GM18909 (cell line): ENCODE results near the gene SMARCE1.

ENCODE experiments used
- ATAC-seq: cut with Tn5 transposase; IDR thresholded peaks from one replicate; pipeline ENCODE4 v1.9.1; 2021; ENCODE audit warnings: mild to moderate bottlenecking; ENCODE audit not compliant: unreplicated experiment, poor library complexity

SMARCE1 gene

DNA sequence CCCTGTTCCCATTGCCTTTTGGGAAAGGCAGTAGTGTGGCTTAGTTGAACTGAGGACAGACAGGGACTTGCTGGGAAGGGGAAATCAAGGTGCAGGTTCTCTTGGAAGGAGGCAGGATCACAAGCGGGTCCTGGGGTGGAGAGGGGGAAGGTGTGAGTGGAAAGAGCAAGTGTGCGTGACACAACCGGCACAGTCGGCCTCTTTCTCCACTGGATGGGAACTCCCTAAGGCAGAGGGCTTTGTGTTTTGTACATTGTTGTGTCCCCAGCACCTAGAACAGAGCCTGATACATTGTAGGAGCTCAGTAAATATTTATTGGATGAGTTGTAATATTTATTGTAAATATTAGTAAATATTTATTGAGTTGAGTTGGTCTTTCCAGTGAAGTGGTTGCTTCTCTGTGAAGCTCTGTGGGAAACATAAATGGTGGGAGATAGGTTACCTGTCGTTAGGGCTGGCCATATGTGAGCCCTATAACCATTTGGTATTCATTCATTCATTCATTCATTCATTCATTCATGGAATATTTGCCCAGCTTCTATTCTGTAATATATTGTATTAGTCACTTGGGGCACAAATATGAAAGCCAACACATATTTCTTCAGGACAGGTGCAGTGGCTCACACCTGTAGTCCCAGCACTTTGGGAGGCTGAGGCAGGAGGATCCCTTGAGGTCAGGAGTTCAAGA, 34.0 kb downstream of the SMARCE1 start:
- no peak for ATAC-seq

DNA sequence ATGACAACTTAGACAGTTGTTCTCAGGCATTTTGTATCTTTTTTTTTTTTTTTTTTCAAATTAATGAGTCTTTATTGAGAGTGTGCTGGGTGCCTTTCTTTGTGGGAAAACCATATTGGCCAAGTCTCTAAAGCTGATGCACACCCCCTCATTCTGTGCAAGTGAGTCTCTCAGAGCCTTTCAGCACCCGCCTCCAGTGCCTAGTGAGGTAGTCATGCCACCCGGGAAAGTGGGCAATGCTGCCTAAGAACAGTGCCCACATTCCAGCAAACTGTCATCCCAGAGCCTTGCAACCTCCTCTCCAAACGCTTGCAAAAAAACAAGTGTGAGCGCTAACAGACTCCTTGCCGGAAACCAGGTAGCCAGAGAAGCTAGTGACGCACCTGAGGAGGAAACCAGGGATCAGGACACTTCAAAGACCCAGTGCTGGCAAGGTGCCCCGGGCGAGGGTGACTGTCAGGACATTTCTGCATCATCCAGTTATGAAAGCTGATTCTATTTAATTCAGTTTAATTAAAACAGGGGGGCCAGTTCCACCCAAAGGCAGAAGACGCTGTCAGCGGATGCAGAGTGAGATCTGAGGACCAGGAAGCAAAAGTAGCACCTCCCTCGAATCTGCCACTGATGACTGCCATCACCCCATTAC, 34.9 kb downstream of the SMARCE1 start:
- no peak for ATAC-seq

DNA sequence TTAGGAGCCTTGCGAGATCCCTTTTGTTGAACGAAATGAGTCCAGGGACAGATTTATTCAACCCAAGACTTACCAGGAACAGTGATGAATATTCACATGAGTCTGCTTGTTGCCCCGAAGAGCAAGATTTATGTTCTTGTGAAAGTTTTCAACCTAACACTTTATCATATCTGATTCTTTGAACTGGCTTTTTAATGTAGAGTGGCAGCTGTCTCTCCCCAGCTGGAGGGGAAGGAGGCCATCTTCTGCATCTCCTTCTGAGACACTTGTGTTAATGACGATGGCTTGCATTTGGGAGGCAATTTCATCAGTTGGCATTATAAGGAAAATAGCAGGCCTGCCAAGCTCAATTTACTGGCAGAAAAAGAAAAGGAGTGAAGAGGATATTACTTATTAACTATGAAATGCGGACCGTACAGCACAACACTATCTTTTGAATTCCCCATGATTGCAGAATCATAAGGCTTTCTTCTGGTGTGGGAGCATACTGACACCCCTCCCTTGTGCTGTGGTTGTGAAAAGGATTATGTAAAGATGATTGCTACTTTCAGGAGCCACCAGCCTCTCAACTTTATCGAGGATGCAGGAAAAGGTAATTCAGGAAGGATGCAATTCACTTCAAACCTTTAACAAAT, 35.7 kb downstream of the SMARCE1 start:
- no peak for ATAC-seq

- no peak for ATAC-seq
Measured at GRCh38 chr17:40610359-40610758, 37.3 kb downstream of the SMARCE1 start.

DNA sequence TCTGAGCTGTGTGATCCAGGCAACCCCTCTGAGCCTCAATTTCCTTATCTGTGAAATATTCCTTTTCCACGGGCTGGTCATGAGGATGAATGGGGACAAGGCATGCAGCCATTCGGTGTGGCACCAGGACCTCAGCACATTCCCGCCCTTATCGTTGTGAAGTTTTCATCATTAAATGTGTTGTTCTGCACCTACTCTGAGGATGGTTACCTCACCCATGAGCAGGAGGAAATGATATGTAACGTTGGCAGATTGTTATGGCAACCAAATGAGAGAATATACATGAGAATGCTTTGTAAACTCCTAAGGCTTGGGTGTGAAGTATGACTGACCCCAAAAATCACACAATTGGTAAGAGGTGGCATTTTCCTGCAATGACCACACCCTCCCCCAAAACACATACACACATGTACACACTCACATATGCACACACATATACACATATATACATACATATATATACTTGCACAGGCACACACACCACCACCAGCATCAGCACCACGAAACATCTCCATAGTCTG, 39.5 kb downstream of the SMARCE1 start:
- no peak for ATAC-seq

DNA sequence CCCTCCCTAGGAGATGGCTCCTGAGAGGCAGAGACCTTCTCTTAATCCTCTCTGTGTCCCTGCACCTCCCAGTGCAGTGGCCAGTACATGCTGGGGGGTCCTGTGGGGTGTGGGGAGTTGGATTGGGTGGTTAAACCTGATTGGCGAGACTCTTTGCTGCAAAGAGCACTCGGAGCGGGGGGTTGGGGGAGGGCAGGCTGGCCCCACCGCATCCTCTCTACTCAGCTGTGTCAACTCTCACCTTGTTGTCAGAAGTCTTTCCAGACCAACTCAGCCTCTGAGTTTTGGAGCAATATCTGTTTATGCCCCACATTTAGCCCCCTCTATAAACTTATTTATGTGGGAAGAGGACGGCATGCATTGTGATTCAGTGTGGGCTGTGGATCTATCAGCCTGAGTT, 40.0 kb downstream of the SMARCE1 start:
- no peak for ATAC-seq

DNA sequence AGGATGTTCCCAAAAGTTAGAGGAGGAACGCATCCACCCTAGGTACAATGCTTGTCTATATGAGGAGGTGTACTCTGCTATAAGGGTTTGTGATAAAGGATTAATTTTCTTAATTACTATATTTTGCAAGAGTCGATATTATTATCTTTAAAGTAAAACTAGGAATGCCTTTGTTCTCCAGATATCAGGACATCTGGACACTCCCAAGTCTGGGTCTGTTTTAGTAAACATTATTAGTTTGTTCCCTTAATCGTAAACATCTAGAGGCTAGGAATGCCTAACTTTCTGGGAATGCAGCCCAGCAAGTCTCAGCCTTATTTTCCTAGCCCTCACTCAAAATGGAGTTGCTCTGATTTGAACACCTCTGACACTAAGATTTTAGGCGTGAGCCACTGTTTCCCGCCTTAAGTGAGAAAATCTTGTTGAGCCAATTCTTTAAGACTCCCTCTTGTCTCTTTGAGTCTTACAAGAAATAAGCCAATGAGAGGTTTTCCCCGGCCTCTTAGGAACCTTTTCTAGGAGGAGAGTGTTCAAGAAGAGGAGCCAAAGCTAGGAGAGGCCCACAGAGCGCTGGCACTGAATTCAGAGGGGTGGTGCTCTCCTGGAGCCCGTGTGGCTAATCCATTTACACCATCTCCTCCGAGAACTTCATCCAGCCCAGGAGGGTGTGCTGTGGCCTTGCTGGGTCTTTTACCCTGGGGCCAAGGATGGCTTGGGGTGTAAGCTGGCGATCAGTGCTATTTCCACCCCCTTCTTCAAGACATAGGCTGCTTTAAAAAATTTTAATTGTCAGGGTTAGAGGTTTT, 40.9 kb downstream of the SMARCE1 start:
- ATAC-seq: no peak

DNA sequence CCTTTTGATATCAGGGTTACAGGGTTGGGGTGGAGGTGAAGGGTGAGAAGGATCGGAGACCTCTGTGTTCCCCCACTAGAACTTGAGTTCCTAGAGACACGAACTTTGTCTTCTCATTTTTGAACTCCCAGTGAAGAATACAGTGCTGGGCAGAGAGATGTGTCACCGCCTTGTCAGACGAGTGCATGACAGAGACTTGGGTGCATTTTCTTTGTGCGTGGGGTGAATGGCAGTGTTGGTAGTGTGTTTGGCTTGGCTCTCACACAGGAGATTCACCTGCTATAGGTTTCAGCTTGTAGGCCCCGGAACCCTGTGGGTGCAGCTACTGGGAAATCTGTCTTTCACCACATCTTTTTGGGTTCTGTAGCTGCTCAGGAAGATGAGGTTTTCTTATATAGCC, 42.3 kb downstream of the SMARCE1 start:
- ATAC-seq: no peak

DNA sequence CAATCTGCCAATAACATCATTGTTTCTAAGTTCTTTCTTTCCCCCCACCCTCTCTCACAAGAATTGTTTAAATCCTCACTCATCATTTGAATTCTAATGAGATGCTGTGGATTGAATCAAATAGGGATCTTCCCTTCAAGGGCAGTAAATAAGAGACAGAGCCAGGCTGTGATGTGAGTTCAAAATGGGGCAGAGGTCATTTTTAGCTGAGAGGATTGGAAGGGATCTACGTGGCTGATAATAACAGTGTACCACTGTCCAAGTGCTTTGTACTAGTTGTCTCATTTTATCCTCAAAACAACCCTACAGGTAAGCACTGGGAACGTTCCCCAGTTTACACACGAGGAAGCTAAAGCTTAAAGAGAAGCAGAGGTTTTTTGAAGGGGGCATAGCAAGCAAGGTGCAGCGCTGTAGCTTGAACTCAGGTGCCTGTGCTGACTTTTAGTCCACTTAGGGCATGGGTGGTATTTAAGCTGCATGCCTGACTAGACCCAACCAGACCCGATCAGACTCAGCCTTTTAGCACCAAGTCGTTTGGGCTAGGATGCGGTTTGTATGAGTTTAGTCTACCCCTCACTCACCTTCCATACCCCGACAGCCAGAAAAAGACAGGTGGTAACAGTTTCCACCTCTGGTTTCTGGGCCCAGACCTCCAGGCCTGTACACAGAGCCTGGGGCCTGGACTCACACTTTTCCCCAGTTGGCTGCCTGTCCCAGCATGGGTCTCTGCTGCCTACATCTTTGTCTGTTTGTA, 43.1 kb downstream of the SMARCE1 start:
- no peak for ATAC-seq

GRCh38 chr17:40602445-40603443, 44.9 kb downstream of the SMARCE1 start:
- ATAC-seq: no peak

DNA sequence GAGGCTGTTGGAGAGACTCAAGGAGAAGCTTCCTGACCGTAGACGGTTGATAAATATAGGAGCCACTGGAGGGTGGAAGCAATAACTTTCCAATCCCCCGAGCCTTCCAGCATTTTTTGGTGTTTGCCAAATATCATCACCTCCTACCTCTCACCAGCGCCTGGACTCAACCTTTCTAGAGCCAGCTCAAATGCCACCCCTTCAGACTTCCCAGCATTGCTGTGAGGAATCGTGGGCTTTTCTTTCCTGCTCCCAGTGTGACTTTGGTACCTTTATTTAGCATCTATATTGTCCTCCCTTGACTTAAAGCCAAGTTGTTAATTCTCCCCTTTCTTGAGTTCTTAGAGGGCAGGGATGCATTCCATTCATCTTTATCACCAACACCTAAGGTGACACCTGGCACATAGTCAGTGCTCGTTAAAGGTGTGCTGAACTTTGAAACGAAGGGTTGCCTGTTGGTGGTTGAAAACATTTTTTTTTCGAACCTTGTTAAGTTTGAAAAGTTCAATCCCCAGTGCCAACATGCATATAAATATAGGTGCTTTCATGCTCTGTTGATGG, 47.1 kb downstream of the SMARCE1 start:
- ATAC-seq: no peak

DNA sequence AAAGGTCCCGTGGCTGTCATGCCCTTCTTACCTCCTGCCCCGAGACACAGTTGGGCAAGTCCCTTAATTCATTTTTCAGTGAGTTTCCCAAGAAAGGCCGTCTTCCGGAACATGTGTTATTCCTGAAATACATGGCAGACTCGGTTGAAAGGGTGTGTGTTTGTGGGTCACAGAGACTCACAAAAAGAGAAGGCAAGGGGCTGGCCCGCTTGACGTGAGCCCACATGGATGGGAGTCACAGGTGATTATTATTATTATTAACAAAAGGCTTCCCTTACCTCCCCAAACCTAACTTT, 48.2 kb downstream of the SMARCE1 start:
- ATAC-seq: no peak

GRCh38 chr17:40598619-40599467, 48.8 kb downstream of the SMARCE1 start:
- ATAC-seq: peak; percentile 65

GRCh38 chr17:40598301-40598618, 49.4 kb downstream of the SMARCE1 start:
- ATAC-seq: no peak

GRCh38 chr17:40597556-40598300, 49.9 kb downstream of the SMARCE1 start:
- no peak for ATAC-seq

DNA sequence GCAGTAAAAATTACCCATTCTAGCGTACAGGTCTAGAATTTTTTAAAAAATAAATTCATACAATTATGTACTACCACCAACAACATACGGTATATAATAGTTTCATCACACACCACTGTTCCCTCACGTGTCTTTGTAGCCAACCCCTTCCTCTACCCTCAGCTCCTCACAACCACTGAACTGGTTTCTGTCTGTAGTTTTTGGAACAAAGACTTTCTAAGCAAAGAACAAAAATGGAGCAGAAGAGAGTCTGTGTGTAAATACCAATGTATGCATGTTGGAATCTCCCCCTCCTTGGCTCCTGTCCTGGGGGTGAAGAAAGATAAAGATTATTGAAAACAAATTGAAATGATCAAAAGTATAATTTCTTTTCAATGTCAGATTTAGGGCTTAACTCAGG, 50.5 kb downstream of the SMARCE1 start:
- no peak for ATAC-seq

GRCh38 chr17:40596261-40596919, 51.2 kb downstream of the SMARCE1 start:
- ATAC-seq: no peak
